NT2/D1 (cell line): ENCODE measurements around the gene ASB4.
"Not testable (repeated sequence)": the region's sequence is repeated elsewhere in the genome, so short reads cannot be mapped to it uniquely, and the experiment has no call there.

Source experiments
- DNase-seq: peaks from one replicate; pipeline ENCODE4 v3.0.0-alpha.2; 2011; ENCODE audit warnings: low read depth, low spot score
- H3K27me3 ChIP-seq: 2 replicates; pipeline ENCODE4 v1.6.0; 2011; ENCODE audit warnings: mild to moderate bottlenecking; ENCODE audit not compliant: insufficient read length, insufficient read depth
- H3K36me3 ChIP-seq: 2 replicates; pipeline ENCODE4 v1.6.1; 2011; ENCODE audit warnings: mild to moderate bottlenecking, low read length, mixed read lengths; ENCODE audit not compliant: insufficient read depth, insufficient read length
- H3K4me1 ChIP-seq: 2 replicates; pipeline ENCODE4 v1.5.1; 2011; ENCODE audit not compliant: insufficient read depth, insufficient read length
- H3K4me3 ChIP-seq: 2 replicates; pipeline ENCODE4 v1.5.1; 2011; ENCODE audit warnings: low read depth; ENCODE audit not compliant: insufficient read length
- H3K9ac ChIP-seq: 2 replicates; pipeline ENCODE4 v1.6.0; 2011; ENCODE audit warnings: low read depth; ENCODE audit not compliant: insufficient read length
- H3K9me3 ChIP-seq: 2 replicates; pipeline ENCODE4 v1.5.1; 2011; ENCODE audit warnings: mild to moderate bottlenecking, low read length; ENCODE audit not compliant: insufficient read depth
- SUZ12 ChIP-seq: IDR thresholded peaks from 2 replicates; pipeline ENCODE4 v1.6.1; 2011; ENCODE audit not compliant: insufficient read length, insufficient read depth; ENCODE audit errors: extremely low read depth
- YY1 ChIP-seq: IDR thresholded peaks from 2 replicates; pipeline ENCODE4 v1.6.1; 2011; ENCODE audit not compliant: insufficient read length, insufficient read depth
- ZNF274 ChIP-seq: IDR thresholded peaks from 2 replicates; pipeline ENCODE4 v1.6.1; 2011; ENCODE audit warnings: mild to moderate bottlenecking, low read depth, low read length

Gene ASB4

DNA sequence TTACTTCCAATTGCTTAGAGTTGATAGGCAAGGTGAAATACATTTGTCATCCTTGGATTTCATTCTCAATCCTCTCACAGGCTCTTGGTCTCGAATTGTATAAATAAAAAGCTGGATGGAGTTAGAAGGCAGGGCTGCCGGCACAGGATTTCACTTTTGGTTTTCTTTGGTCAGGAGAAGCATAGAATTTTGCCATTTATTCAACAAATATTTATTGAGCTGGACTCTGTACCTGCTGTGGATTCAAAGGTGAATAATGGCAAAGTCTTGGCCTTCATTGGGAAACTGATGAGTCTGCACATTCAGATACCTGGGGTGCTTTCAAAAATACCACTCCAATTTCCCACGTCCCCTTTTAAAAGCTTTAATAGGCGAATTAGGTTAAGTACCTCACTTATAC lies 60.9 kb downstream of the ASB4 start:
- TF ChIP-seq YY1: no peak
- TF ChIP-seq ZNF274: no peak
- TF ChIP-seq SUZ12: no peak
- Histone ChIP-seq H3K9ac (no peak overlapping the region), H3K27me3 (no peaks in the 10 kb centered on the region), H3K9me3 (no peaks in the 10 kb centered on the region), H3K36me3 (no peaks in the 10 kb centered on the region), H3K4me3 (no peak overlapping the region), H3K4me1 (no peaks in the 10 kb centered on the region)
- DNase-seq: no peak

DNA sequence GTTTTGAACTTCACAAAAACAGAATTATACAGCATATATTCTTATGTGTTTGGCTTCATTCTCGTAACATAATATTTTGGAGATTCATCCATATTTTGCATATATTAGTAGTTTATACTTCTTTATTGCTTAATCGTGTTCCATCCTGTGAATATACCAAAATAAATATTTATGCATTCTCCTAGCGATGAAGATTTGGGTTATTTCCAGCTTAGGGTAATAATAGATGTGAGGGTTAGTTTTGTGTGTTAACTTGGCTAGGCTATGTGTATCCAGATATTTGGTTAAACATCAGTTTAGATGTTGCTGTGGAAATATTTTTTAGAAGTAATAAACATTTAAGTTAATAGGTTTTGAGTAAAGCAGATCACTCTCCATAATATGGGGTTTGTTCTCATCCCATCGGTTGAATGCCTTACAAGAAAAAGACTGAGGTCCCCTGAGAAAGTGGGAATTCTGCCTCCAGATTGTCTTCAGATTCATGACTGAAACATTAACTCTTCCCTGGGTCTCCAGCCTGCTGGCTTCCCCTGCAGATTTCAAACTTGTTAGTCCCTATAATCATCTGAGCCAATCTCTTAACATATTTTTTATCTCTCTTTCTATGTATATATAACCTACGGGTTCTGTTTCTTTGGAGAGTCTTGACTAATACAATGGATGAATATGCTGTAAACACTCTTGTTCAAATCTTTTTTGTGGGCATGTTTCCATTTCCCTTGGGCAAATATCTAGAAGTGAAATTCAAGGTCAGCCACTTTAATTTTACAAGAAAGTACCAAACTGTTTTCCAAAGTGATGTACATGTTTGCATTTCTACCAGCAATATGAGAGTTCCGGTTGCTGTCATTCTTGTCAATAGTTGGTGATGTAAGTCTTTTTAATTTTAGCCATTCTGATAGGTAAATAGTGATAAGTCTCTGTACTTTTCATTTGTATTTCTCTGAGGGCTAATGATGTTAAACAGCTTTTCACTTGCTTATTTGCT lies 61.9 kb downstream of the ASB4 start:
- no peaks in the 10 kb centered on the region for H3K27me3 ChIP-seq
- TF ChIP-seq ZNF274: no peak
- TF ChIP-seq YY1: no peak
- no peak for TF ChIP-seq SUZ12
- H3K4me1 ChIP-seq: no peaks in the 10 kb centered on the region
- no peak overlapping the region for H3K9ac ChIP-seq
- no peaks in the 10 kb centered on the region for H3K36me3 ChIP-seq
- H3K4me3 ChIP-seq: no peak overlapping the region
- H3K9me3 ChIP-seq: no peaks in the 10 kb centered on the region
- no peak for DNase-seq

GRCh38 chr7:95549818-95550529 lies 64.2 kb downstream of the ASB4 start:
- no peaks in the 10 kb centered on the region for H3K27me3 ChIP-seq
- no peaks in the 10 kb centered on the region for H3K4me1 ChIP-seq
- DNase-seq: peak; percentile 9
- H3K4me3 ChIP-seq: no peak overlapping the region
- no peaks in the 10 kb centered on the region for H3K36me3 ChIP-seq
- TF ChIP-seq SUZ12 (no peak), ZNF274 (no peak), YY1 (no peak)
- H3K9ac ChIP-seq: no peak overlapping the region
- H3K9me3 ChIP-seq: no peaks in the 10 kb centered on the region

GRCh38 chr7:95550546-95550945 lies 64.8 kb downstream of the ASB4 start:
- no peak overlapping the region for H3K9ac ChIP-seq
- H3K27me3 ChIP-seq: no peaks in the 10 kb centered on the region
- DNase-seq: no peak
- H3K4me3 ChIP-seq: no peak overlapping the region
- H3K4me1 ChIP-seq: no peaks in the 10 kb centered on the region
- no peaks in the 10 kb centered on the region for H3K9me3 ChIP-seq
- H3K36me3 ChIP-seq: no peaks in the 10 kb centered on the region
- TF ChIP-seq SUZ12 (no peak), ZNF274 (no peak), YY1 (no peak)

DNA sequence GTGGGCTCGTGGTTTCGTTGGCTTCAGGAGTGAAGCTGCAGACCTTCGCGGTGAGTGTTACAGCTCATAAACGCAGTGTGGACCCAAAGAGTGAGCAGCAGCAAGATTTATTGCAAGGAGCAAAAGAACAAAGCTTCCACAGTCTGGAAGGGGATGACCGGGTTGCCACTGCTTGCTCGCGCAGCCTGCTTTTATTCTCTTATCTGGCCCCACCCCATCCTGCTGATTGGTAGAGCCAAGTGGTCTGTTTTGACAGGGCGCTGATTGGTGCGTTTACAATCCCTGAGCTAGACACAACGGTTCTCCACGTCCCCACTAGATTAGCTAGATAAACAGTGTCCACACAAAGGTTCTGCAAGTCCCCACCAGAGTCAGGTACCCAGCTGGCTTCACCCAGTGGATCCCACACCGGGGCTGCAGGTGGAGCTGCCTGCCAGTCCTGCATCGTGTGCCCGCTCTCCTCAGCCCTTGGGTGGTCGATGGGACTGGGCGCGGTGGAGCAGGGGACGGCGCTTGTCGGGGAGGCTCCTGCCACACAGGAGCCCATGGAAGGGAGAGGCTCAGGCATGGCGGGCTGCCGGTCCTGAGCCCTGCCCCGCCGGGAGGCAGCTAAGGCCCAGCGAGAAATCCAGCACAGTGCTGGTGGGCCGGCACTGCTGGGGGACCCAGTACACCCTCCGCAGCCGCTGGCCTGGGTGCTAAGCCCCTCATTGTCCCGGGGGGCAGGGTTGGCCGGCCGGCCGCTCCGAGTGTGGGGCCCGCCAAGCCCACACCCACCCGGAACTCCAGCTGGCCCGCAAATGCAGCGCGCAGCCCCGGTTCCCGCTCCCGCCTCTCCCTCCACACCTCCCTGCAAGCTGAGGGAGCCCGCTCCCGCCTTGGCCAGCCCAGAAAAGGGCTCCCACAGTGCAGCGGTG lies 66.5 kb downstream of the ASB4 start:
- not testable (repeated sequence) for H3K9me3 ChIP-seq, H3K27me3 ChIP-seq, DNase-seq, H3K9ac ChIP-seq, H3K4me1 ChIP-seq, H3K36me3 ChIP-seq, H3K4me3 ChIP-seq

DNA sequence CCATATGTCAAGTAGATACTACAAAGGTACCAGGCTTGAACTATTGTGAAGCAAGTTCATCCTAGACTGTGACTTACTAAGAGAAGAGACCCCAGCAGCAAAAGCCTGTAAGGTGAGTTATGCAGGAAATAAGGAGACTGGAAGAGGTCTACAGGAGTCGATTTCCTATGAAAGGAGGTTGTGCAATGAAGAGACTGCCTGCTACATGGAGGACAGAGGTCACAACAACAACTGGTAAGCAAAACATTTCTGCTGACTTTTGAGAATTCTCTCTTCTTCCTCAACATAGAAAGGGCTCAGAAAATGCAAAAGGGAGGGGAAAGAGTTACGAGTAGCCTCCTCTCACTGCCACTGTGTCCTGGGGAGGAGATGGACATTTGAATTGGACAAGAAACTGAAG lies 68.2 kb downstream of the ASB4 start:
- Histone ChIP-seq H3K4me1 (no peaks in the 10 kb centered on the region), H3K9ac (no peak overlapping the region)
- TF ChIP-seq YY1 (no peak), ZNF274 (no peak), SUZ12 (no peak)

DNA sequence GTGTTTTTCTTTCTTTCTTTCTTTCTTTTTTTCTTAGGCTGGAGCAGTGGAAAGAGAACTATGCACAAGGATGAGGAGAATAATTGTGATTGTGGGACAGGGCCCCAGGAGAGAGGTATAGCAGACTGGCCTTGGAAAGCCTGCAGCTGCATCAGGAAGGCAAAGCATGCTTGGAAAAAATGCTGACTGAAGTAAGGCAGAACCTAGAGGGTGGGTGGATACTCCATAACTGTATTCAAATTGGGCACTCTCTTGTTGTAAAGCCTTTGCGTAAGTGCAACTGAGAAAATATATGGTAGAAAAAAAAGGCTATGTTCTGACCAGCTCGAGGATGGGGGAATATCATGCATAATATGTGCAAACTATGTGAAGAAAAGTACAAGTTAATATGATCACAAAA lies 71.0 kb downstream of the ASB4 start:
- TF ChIP-seq YY1 (no peak), ZNF274 (no peak), SUZ12 (no peak)
- no peak overlapping the region for H3K9ac ChIP-seq

More for the DNA sequence above, 68.2 kb downstream of the ASB4 start:
- H3K9me3 ChIP-seq: no peaks in the 10 kb centered on the region
- H3K27me3 ChIP-seq: no peaks in the 10 kb centered on the region
- DNase-seq: no peak
- H3K4me3 ChIP-seq: no peak overlapping the region
- H3K36me3 ChIP-seq: no peaks in the 10 kb centered on the region

More for the DNA sequence above, 71.0 kb downstream of the ASB4 start:
- Histone ChIP-seq H3K36me3 (no peaks in the 10 kb centered on the region), H3K27me3 (no peaks in the 10 kb centered on the region), H3K4me3 (no peak overlapping the region), H3K9me3 (no peaks in the 10 kb centered on the region), H3K4me1 (no peaks in the 10 kb centered on the region)
- DNase-seq: no peak
